Loucy (cell line): Measurements from ENCODE around the gene MAP3K5.
A peak's percentile ranks its signal among the peaks of the same experiment; 100 is the strongest.

Source experiments
- H2AFZ ChIP-seq: fragments of 200-600 bp; sonication (generic); 2 replicates; pipeline ENCODE4 v1.6.0; 2016; ENCODE audit warnings: antibody characterized with exemption, mild to moderate bottlenecking, low read length, moderate library complexity
- H3F3A ChIP-seq: fragments of 200-600 bp; 2 replicates; pipeline ENCODE4 v1.6.0; 2016; ENCODE audit warnings: antibody characterized with exemption, low read depth, mild to moderate bottlenecking
- H3K27me3 ChIP-seq: fragments of 200-600 bp; sonication (generic); 2 replicates; pipeline ENCODE4 v1.6.1; 2014; ENCODE audit warnings: low read length, mild to moderate bottlenecking; ENCODE audit not compliant: insufficient read depth, poor library complexity, severe bottlenecking
- H3K36me3 ChIP-seq: fragments of 200-600 bp; sonication (generic); 2 replicates; pipeline ENCODE4 v1.6.1; 2016; ENCODE audit warnings: low read length; ENCODE audit not compliant: insufficient read depth
- H3K4me1 ChIP-seq: fragments of 200-600 bp; sonication (generic); 2 replicates; pipeline ENCODE4 v1.5.1; 2014; ENCODE audit warnings: low read length, mild to moderate bottlenecking; ENCODE audit not compliant: insufficient read depth, poor library complexity, severe bottlenecking
- H3K4me2 ChIP-seq: fragments of 200-600 bp; sonication (generic); 2 replicates; pipeline ENCODE4 v1.6.0; 2014; ENCODE audit warnings: antibody characterized with exemption, low read length, low read depth, mild to moderate bottlenecking; ENCODE audit not compliant: poor library complexity, severe bottlenecking
- H3K4me3 ChIP-seq: fragments of 200-600 bp; sonication (generic); 2 replicates; pipeline ENCODE4 v1.5.1; 2014; ENCODE audit warnings: low read length, mild to moderate bottlenecking, mixed read lengths; ENCODE audit not compliant: poor library complexity, severe bottlenecking
- H3K79me2 ChIP-seq: fragments of 200-600 bp; sonication (generic); 2 replicates; pipeline ENCODE4 v1.6.1; 2014; ENCODE audit warnings: low read length; ENCODE audit not compliant: insufficient read depth
- H3K9ac ChIP-seq: fragments of 200-600 bp; sonication (generic); 2 replicates; pipeline ENCODE4 v1.6.0; 2014; ENCODE audit warnings: mild to moderate bottlenecking, low read depth, low read length, moderate library complexity; ENCODE audit not compliant: poor library complexity, severe bottlenecking
- H3K9me2 ChIP-seq: fragments of 200-600 bp; sonication (generic); replicated peaks from 2 replicates; pipeline ENCODE4 v1.6.1; 2016; ENCODE audit warnings: low read depth, low read length, mixed read lengths
- H3K9me3 ChIP-seq: fragments of 200-600 bp; sonication (generic); 2 replicates; pipeline ENCODE4 v1.6.1; 2014; ENCODE audit warnings: mild to moderate bottlenecking, antibody characterized with exemption, low read length, low read depth; ENCODE audit not compliant: insufficient read depth
- H4K20me1 ChIP-seq: fragments of 200-600 bp; sonication (generic); 2 replicates; pipeline ENCODE4 v1.6.0; 2014; ENCODE audit warnings: antibody characterized with exemption, low read length, mild to moderate bottlenecking; ENCODE audit not compliant: insufficient read depth, poor library complexity, severe bottlenecking
- EZH2phosphoT487 ChIP-seq: fragments of 200-600 bp; IDR thresholded peaks from 2 replicates; pipeline ENCODE4 v1.6.1; 2018; ENCODE audit warnings: antibody characterized with exemption, mild to moderate bottlenecking, moderate library complexity, borderline replicate concordance
- TF ChIP-seq, protein P1 (sequence below): fragments of 200-600 bp; sonication (generic); conservative IDR thresholded peaks from 2 replicates; pipeline ENCODE4 v1.5.1; 2014; ENCODE audit warnings: mild to moderate bottlenecking, antibody characterized with exemption, low read length

Gene MAP3K5

DNA sequence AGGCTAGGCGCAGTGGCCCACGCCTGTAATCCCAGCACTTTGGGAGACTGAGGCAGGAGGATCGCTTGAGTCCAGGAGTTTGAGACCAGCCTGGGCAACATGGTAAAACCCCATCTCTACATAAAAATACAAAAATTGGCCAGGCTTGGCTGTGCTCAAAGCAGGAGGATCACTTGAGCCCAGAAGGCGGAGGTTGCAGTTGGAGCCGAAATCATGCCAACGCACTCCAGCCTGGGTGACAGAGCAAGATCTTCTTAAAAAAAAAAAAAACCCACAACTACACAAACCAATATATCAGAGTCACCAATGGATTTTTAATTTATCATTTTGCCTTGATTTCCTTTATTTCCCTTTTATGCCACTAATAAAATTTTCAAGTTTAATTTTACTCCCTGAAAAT lies 9.3 kb downstream of the MAP3K5 start:
- Histone ChIP-seq H3K36me3 (no peaks in the 10 kb centered on the region), H3F3A (no peaks in the 10 kb centered on the region; the same call in 1 of the 2 replicates), H3K9ac (peak overlapping the region; percentile 59), H3K4me1 (peaks cover 40% of the 10 kb centered on the region), H4K20me1 (no peaks in the 10 kb centered on the region), H3K9me2 (no peaks in the 10 kb centered on the region), H3K27me3 (no peaks in the 10 kb centered on the region), H3K9me3 (no peaks in the 10 kb centered on the region), H3K4me2 (peak overlapping the region; percentile 72), H3K4me3 (no peak overlapping the region), H2AFZ (peak overlapping the region; percentile 9; the same call in 1 of the 2 replicates), H3K79me2 (no peaks in the 10 kb centered on the region)
- no peak for TF ChIP-seq EZH2phosphoT487
- TF ChIP-seq, protein P1, sequence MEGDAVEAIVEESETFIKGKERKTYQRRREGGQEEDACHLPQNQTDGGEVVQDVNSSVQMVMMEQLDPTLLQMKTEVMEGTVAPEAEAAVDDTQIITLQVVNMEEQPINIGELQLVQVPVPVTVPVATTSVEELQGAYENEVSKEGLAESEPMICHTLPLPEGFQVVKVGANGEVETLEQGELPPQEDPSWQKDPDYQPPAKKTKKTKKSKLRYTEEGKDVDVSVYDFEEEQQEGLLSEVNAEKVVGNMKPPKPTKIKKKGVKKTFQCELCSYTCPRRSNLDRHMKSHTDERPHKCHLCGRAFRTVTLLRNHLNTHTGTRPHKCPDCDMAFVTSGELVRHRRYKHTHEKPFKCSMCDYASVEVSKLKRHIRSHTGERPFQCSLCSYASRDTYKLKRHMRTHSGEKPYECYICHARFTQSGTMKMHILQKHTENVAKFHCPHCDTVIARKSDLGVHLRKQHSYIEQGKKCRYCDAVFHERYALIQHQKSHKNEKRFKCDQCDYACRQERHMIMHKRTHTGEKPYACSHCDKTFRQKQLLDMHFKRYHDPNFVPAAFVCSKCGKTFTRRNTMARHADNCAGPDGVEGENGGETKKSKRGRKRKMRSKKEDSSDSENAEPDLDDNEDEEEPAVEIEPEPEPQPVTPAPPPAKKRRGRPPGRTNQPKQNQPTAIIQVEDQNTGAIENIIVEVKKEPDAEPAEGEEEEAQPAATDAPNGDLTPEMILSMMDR = no peak

DNA sequence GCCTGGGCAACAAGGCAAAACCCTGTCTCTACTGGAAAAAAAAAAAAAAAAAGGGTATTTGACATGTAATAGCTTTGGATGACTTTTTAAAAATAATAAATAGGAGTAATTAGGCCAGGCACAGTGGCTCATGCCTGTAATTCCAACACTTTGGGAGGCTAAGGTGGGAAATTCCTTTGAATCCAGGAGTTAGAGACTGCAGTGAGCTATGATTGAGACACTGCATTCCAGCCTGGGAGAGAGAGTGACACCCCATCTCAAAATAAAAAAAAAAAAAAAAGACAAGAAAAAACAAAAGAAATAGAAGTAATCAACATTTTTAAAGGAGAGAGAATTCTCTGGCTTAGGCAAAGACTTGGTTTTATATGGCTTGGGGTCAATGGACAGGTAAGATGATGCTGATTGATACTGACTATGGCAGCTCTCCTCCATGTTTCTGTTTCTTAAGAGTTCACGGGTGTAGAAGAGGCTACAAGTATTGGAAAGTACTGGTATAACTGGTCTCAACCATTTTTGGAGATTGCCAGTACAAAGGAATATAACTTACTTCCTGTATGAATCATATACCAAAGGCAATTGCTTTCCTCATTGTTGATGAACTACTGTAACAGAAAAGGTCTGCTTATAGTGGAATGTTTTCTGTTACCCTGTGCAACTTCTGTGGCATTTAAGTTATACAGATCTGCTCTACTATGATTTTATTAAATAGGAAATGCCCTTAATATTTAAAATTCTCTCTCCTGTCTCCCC lies 10.1 kb downstream of the MAP3K5 start:
- TF ChIP-seq EZH2phosphoT487 = no peak
- TF ChIP-seq, protein P1 = no peak
- Histone ChIP-seq H3K9me3 (no peaks in the 10 kb centered on the region), H3K4me2 (peak overlapping the region; percentile 46), H3K79me2 (no peaks in the 10 kb centered on the region), H3K4me1 (peaks cover 40% of the 10 kb centered on the region), H3K27me3 (no peaks in the 10 kb centered on the region), H3F3A (no peaks in the 10 kb centered on the region; the same call in 1 of the 2 replicates), H4K20me1 (no peaks in the 10 kb centered on the region), H3K4me3 (peak overlapping the region; percentile 30), H2AFZ (peak overlapping the region; percentile 9; the same call in 1 of the 2 replicates), H3K9me2 (no peaks in the 10 kb centered on the region), H3K9ac (no peak overlapping the region), H3K36me3 (no peaks in the 10 kb centered on the region)

DNA sequence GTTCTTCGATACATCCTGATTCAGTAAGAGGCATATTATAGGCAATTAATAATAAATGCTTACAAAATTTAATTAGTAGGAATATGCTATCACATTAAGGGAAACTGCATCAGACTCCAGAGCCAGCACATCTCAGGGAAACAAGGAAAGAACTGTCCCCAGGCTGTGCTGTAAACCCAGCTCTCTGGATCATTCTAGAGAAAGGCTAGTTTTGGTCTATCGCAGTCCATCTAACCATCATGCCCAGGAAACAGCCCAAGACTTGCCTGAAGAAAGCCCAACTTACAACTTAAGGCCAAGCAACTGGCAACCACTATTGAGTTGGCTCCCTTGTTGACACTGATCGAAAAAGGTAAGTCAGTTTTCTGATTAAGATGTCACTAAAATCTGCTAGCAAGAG lies 11.3 kb downstream of the MAP3K5 start:
- Histone ChIP-seq H2AFZ (peak overlapping the region; percentile 32; the same call in 1 of the 2 replicates), H3K4me3 (no peak overlapping the region), H3K4me2 (no peak overlapping the region), H3K27me3 (no peaks in the 10 kb centered on the region), H3K79me2 (no peaks in the 10 kb centered on the region), H3K4me1 (peaks cover 40% of the 10 kb centered on the region), H3K9me3 (no peaks in the 10 kb centered on the region), H3K9me2 (no peaks in the 10 kb centered on the region), H3K9ac (no peak overlapping the region), H3F3A (no peaks in the 10 kb centered on the region; the same call in 1 of the 2 replicates), H3K36me3 (no peaks in the 10 kb centered on the region), H4K20me1 (no peaks in the 10 kb centered on the region)
- TF ChIP-seq, protein P1 = no peak
- no peak for TF ChIP-seq EZH2phosphoT487
